Left lung (tissue), 10 donors: ENCODE results near the gene PLK1. TPM values are rescaled to one million over a fixed set of nuclear protein-coding genes. Genes with fewer than 3 reads are reported as not detected.
A peak's percentile ranks its signal among the peaks of the same experiment; 100 is the strongest.

Experiments used
- ATAC-seq: fragments of 200-7000 bp; cut with Tn5 transposase; one replicate; pipeline ENCODE4 v1.9.1; 2020; ENCODE audit warnings: moderate library complexity
- DNase-seq, 4 donors: peaks; one replicate each; pipeline ENCODE4 v3.0.0-alpha.2; 2013 to 2020
- H3K27ac ChIP-seq, 2 donors: fragments of 200-600 bp; sonication (generic) in 1 of 2; one replicate each; pipeline versions ENCODE4 v1.5.0 to v1.8.0; 2020 to 2021
- H3K27me3 ChIP-seq, 2 donors: fragments of 200-600 bp; sonication (generic) in 1 of 2; one replicate each; pipeline versions ENCODE4 v1.5.0 to v1.8.0; 2020 to 2021
- H3K36me3 ChIP-seq, 2 donors: fragments of 200-600 bp; sonication (generic) in 1 of 2; one replicate each; pipeline versions ENCODE4 v1.5.0 to v1.8.0; 2020 to 2021
- H3K4me1 ChIP-seq, 2 donors: fragments of 200-600 bp; one replicate each; pipeline ENCODE4 v1.8.0; 2021
- H3K4me3 ChIP-seq, 2 donors: fragments of 200-600 bp; sonication (generic) in 1 of 2; one replicate each; pipeline versions ENCODE4 v1.5.0 to v1.8.0; 2020 to 2021; ENCODE audit warnings: mild to moderate bottlenecking in 1 of 2
- H3K9me3 ChIP-seq, 2 donors: fragments of 200-600 bp; sonication (generic) in 1 of 2; one replicate each; pipeline versions ENCODE4 v1.5.0 to v1.8.0; 2020 to 2021
- intact Hi-C, 2 donors: fragments of 100-400 bp; cut with DNase I; formaldehyde crosslinking; loops; one replicate each; pipeline versions ENCODE4 v1.11.2 to v1.14.2; 2022
- polyA plus RNA-seq, 6 donors: library from polyadenylated mRNA; unstranded; fragments of 120-200 nt; gene quantifications; one replicate each; pipeline ENCODE4 v1.2.1, GENCODE V29; 2013; ENCODE audit not compliant: insufficient read length in 6 of 6
- total RNA-seq, 2 donors: library from RNA; stranded (reverse); fragmentation: NEBNext Ultra II Directional; extraction: Animal tissue kit (Norgen Biotek cat#: 25700); gene quantifications; one replicate each; pipeline ENCODE4 v1.2.1, GENCODE V29; 2021
- TF ChIP-seq, protein P1 (sequence below), 2 donors: fragments of 200-600 bp; sonication (generic) in 1 of 2; IDR thresholded peaks; one replicate each; pipeline versions ENCODE4 v1.5.0 to v1.8.0; 2021; ENCODE audit warnings: antibody characterized with exemption in 2 of 2
- donor health status: DM: no; HTN: yes; CAD: no.
- donor health status: DM: no; HTN: no; CAD: no.

The PLK1 gene
- total and polyA plus RNA-seq, 8 donors, result 3.0 to 52.5 (median 22.6) TPM

- H3K9me3 ChIP-seq, result no peaks in the 10 kb centered on the region
- H3K4me3 ChIP-seq, result no peak overlapping the region
- H3K27ac ChIP-seq, result peak overlapping the region in 1 of 2 donors; percentile 30
- ATAC-seq, result no peak
- TF ChIP-seq, protein P1, sequence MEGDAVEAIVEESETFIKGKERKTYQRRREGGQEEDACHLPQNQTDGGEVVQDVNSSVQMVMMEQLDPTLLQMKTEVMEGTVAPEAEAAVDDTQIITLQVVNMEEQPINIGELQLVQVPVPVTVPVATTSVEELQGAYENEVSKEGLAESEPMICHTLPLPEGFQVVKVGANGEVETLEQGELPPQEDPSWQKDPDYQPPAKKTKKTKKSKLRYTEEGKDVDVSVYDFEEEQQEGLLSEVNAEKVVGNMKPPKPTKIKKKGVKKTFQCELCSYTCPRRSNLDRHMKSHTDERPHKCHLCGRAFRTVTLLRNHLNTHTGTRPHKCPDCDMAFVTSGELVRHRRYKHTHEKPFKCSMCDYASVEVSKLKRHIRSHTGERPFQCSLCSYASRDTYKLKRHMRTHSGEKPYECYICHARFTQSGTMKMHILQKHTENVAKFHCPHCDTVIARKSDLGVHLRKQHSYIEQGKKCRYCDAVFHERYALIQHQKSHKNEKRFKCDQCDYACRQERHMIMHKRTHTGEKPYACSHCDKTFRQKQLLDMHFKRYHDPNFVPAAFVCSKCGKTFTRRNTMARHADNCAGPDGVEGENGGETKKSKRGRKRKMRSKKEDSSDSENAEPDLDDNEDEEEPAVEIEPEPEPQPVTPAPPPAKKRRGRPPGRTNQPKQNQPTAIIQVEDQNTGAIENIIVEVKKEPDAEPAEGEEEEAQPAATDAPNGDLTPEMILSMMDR (IDR thresholded peaks at IDR 0.05), result no peak
- DNase-seq, result no peak
- H3K4me1 ChIP-seq, result peaks cover 0 to 30% of the 10 kb centered on the region in 2 donors
- no peaks in the 10 kb centered on the region for H3K27me3 ChIP-seq
- intact Hi-C loops, result no loop called here
- peaks cover 0 to 72% of the 10 kb centered on the region in 2 donors for H3K36me3 ChIP-seq
These were observed 27.8 kb upstream of the PLK1 start for GRCh38 chr16:23650674-23651416.

GRCh38 chr16:23651943-23652468 is 26.7 kb upstream of the PLK1 start:
- ATAC-seq (no peak), DNase-seq (no peak)
- Histone ChIP-seq H3K4me1 (peaks cover 0 to 23% of the 10 kb centered on the region in 2 donors), H3K27me3 (no peaks in the 10 kb centered on the region), H3K27ac (no peak overlapping the region), H3K4me3 (no peak overlapping the region), H3K9me3 (no peaks in the 10 kb centered on the region), H3K36me3 (peaks cover 0 to 68% of the 10 kb centered on the region in 2 donors)
- intact Hi-C loops, result no loop called here
- TF ChIP-seq, protein P1 (IDR thresholded peaks at IDR 0.05), result no peak

- DNase-seq (no peak), ATAC-seq (no peak)
- H3K4me3 ChIP-seq, result no peak overlapping the region
- no peaks in the 10 kb centered on the region for H3K27me3 ChIP-seq
- no peaks in the 10 kb centered on the region for H3K9me3 ChIP-seq
- TF ChIP-seq, protein P1 (IDR thresholded peaks at IDR 0.05), result no peak
- intact Hi-C loops, result no loop called here
- no peak overlapping the region for H3K27ac ChIP-seq
- no peaks in the 10 kb centered on the region for H3K4me1 ChIP-seq
- H3K36me3 ChIP-seq, result peaks cover 0 to 100% of the 10 kb centered on the region in 2 donors
These were observed 14.8 kb upstream of the PLK1 start for GRCh38 chr16:23663918-23664317.

DNA sequence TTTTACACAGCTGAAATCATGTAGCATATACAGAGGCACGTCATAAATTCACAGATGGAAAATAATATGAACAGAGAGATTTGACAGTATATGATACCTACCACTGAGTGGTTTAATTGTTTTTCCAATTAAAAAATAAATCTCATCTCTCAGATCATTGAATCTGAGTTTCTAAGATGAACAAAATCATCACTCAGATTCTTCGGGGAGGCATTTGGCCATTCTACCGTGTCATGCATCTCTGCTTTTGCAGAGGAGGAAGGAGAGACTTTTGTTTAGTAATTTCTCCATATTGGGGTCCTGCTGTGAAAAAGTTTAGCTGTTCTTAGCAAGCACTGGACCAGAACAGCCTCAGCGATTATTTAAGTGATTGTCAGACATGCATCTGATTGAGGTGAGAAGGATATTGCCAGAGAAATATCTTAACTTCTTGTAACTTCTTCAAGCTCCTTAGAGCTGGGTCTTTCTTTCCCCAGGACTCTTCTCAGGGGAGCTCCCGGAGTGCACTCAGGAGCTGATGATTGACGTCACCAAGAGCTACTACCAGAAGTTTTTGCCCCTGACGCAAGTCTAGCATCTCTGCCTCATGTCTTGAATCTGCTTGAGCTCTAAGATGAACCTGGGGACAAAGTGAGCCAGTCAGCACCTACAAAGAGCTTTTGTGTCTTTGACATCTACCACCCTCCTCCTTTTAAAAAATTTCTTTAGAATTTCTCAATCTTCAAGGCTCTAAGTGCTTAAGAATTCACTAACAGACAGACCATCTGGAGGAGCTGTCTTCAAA is 11.9 kb upstream of the PLK1 start:
- no peak overlapping the region for H3K4me3 ChIP-seq
- no peaks in the 10 kb centered on the region for H3K4me1 ChIP-seq
- intact Hi-C loops, result no loop called here
- no peaks in the 10 kb centered on the region for H3K9me3 ChIP-seq
- no peaks in the 10 kb centered on the region for H3K27me3 ChIP-seq
- H3K36me3 ChIP-seq, result peaks cover 0 to 100% of the 10 kb centered on the region in 2 donors
- no peak for ATAC-seq
- no peak overlapping the region for H3K27ac ChIP-seq
- no peak for DNase-seq
- TF ChIP-seq, protein P1 (IDR thresholded peaks at IDR 0.05), result no peak

- intact Hi-C loops, result no loop called here
- no peak for ATAC-seq
- Histone ChIP-seq H3K27me3 (no peaks in the 10 kb centered on the region), H3K4me3 (no peak overlapping the region), H3K27ac (no peak overlapping the region), H3K36me3 (peaks cover 0 to 100% of the 10 kb centered on the region in 2 donors), H3K9me3 (no peaks in the 10 kb centered on the region), H3K4me1 (no peaks in the 10 kb centered on the region)
- TF ChIP-seq, protein P1 (IDR thresholded peaks at IDR 0.05), result no peak
- no peak for DNase-seq
These were observed 11.4 kb upstream of the PLK1 start for GRCh38 chr16:23667355-23667659.
